Neuronal stem cell (in vitro differentiated cells): ENCODE measurements around the gene TRAPPC2. TPM values are rescaled to one million over a fixed set of nuclear protein-coding genes. Genes with fewer than 3 reads are reported as not detected.

ENCODE experiments used
- DNase-seq: peaks from one replicate; pipeline ENCODE4 v3.0.0-alpha.2; 2013; ENCODE audit warnings: low spot score
- H2AFZ ChIP-seq: one replicate; pipeline ENCODE4 v1.6.1; 2013; ENCODE audit warnings: mild to moderate bottlenecking, low read length, inconsistent platforms
- H2AK5ac ChIP-seq: 2 replicates; pipeline ENCODE4 v1.6.1; 2013; ENCODE audit warnings: low read depth, mild to moderate bottlenecking, inconsistent platforms, low read length, moderate library complexity, mixed read lengths
- H2BK120ac ChIP-seq: 2 replicates; pipeline ENCODE4 v1.6.1; 2013; ENCODE audit warnings: low read depth, mild to moderate bottlenecking, inconsistent platforms, low read length, moderate library complexity, mixed read lengths
- H2BK12ac ChIP-seq: one replicate; pipeline ENCODE4 v1.6.1; 2013; ENCODE audit warnings: low read length, inconsistent platforms
- H2BK15ac ChIP-seq: 2 replicates; pipeline ENCODE4 v1.6.1; 2013; ENCODE audit warnings: mild to moderate bottlenecking, low read length, inconsistent platforms, mixed read lengths
- H2BK5ac ChIP-seq: one replicate; pipeline ENCODE4 v1.6.1; 2013; ENCODE audit warnings: inconsistent platforms, mild to moderate bottlenecking, low read length, moderate library complexity
- H3K14ac ChIP-seq: one replicate; pipeline ENCODE4 v1.6.1; 2013; ENCODE audit warnings: low read length, inconsistent platforms
- H3K18ac ChIP-seq: 2 replicates; pipeline ENCODE4 v1.6.1; 2013; ENCODE audit warnings: low read length, inconsistent platforms
- H3K23ac ChIP-seq: 2 replicates; pipeline ENCODE4 v1.6.1; 2013; ENCODE audit warnings: low read depth, mild to moderate bottlenecking, mixed read lengths, low read length, inconsistent platforms; ENCODE audit not compliant: poor library complexity
- H3K27ac ChIP-seq: replicated peaks from 3 replicates; pipeline ENCODE4 v1.5.1; 2013; ENCODE audit warnings: low read length, inconsistent platforms
- H3K27me3 ChIP-seq, 3 experiments: 2 replicates each; pipeline ENCODE4 v1.6.1; 2013; ENCODE audit warnings: low read length in 3 of 3, mild to moderate bottlenecking in 2 of 3, inconsistent platforms in 1 of 3, low read depth in 1 of 3, mixed read lengths in 1 of 3, moderate library complexity in 1 of 3; ENCODE audit not compliant: control insufficient read depth in 3 of 3, insufficient read depth in 3 of 3
- H3K36me3 ChIP-seq, 2 donors: replicated peaks in 1 of 2; 2 replicates each; pipeline ENCODE4 v1.6.1; 2013; ENCODE audit warnings: low read length in 2 of 2; ENCODE audit not compliant: control insufficient read depth in 2 of 2, insufficient read depth in 2 of 2
- H3K4ac ChIP-seq: 2 replicates; pipeline ENCODE4 v1.6.1; 2013; ENCODE audit warnings: inconsistent platforms, mild to moderate bottlenecking, low read length, moderate library complexity
- H3K4me1 ChIP-seq, 2 donors: 1 replicate in 1 of 2; 2 replicates in 1 of 2; pipeline ENCODE4 v1.6.1; 2013; ENCODE audit warnings: low read length in 2 of 2, low read depth in 1 of 2; ENCODE audit not compliant: control insufficient read depth in 2 of 2, insufficient read depth in 1 of 2
- H3K4me2 ChIP-seq: one replicate; pipeline ENCODE4 v1.6.1; 2013; ENCODE audit warnings: mild to moderate bottlenecking, low read length, inconsistent platforms; ENCODE audit not compliant: insufficient read depth, poor library complexity, severe bottlenecking
- H3K4me3 ChIP-seq, 2 donors: 2 replicates each; pipeline ENCODE4 v1.5.1; 2013; ENCODE audit warnings: low read length in 2 of 2, mild to moderate bottlenecking in 2 of 2, inconsistent platforms in 1 of 2, moderate library complexity in 1 of 2
- H3K79me1 ChIP-seq: one replicate; pipeline ENCODE4 v1.6.1; 2013; ENCODE audit warnings: low read depth, mild to moderate bottlenecking, inconsistent platforms, low read length, moderate library complexity
- H3K9ac ChIP-seq: one replicate; pipeline ENCODE4 v1.6.1; 2013; ENCODE audit warnings: mild to moderate bottlenecking, low read depth, low read length, inconsistent platforms; ENCODE audit not compliant: poor library complexity
- H3K9me3 ChIP-seq, 2 donors: replicated peaks in 1 of 2; 2 replicates each; pipeline versions ENCODE3 to v1.6.1; 2013; ENCODE audit warnings: low read length in 2 of 2, mild to moderate bottlenecking in 2 of 2, inconsistent platforms in 1 of 2, low read depth in 1 of 2, mixed read lengths in 1 of 2, moderate library complexity in 1 of 2; ENCODE audit not compliant: control insufficient read depth in 2 of 2, insufficient read depth in 1 of 2
- H4K8ac ChIP-seq: one replicate; pipeline ENCODE4 v1.6.1; 2013; ENCODE audit warnings: low read depth, mild to moderate bottlenecking, inconsistent platforms, low read length, moderate library complexity
- H4K91ac ChIP-seq: one replicate; pipeline ENCODE4 v1.6.1; 2013; ENCODE audit warnings: low read length, low read depth, mild to moderate bottlenecking, inconsistent platforms; ENCODE audit not compliant: poor library complexity
- WGBS, 2 donors: extraction: QIAGEN DNeasy Blood & Tissue Kit; methylation state at CpG; one replicate each; pipeline ENCODE4 v1.1.7; 2013; ENCODE audit warnings: missing lambda C conversion rate in 2 of 2, mixed read lengths in 1 of 2; ENCODE audit not compliant: insufficient read length in 2 of 2, insufficient replicate concordance in 1 of 2; ENCODE audit errors: extremely low coverage in 2 of 2; 5-methylcytosine and 5-hydroxymethylcytosine counted together
- polyA plus RNA-seq, 2 experiments: library from polyadenylated mRNA; stranded (reverse); fragments of 200-250 nt; gene quantifications; one replicate each; pipeline ENCODE4 v1.2.3, GENCODE V29; 2013

Gene TRAPPC2
- polyA plus RNA-seq (2013, experiment 1 of 2), result 8.2 TPM
- 9.0 TPM for polyA plus RNA-seq (2013, experiment 2 of 2)

DNA sequence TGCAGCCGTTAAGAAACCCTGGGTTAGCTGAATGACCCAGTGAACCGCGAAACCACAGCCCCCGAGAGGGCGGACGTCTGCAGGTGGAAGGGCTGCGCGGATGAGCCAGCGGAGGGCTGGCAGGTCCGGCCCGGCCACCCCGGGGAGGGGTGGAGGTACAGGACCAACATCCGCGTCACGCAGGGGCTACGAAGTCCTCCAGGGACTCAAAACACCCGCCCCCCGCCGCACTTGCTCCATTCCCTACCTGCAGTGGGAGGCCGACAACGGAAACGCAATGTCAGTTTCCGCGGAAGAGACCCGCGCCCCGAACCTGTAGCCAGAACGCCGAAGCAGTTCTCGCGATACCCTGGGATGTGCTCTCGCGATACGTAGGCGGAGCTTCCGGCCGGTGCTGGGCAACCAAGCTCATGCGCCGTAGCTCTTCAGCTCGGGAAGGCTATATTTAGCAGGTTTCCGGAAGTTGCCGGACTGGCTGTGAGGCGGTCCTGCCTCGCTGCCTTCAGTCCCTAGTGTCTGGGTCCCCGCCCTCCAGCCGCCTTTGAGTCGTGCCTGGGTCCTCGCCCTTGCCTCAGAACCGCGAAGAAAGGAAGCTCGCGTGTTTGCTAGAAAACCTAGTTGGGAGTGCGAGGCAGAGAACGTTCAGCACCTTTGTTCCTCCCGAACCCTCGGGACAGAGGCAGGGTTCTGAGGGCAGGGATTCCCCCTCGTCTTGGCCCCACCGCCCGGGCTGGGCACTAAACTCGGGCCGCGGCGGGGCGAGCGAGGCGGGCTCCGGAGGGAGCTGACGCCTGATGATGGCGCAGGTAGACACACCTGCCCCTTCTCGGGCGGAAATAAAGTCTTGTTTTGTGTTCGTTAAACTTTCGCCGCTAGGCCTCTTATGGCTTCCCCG is at the start of gene TRAPPC2, which contains the start of gene OFD1:
Gene TRAPPC2 (minus strand): TSS at position 343 of the 895 bp plus-strand sequence. CDS start 14,657 bp downstream, outside the sequence.
Gene OFD1 (plus strand): TSS at position 471 of the 895 bp plus-strand sequence. CDS start 324 bp downstream, at position 795.
- peak; percentile 85 for DNase-seq
- Histone ChIP-seq H3K4ac (no peak within 1 kb of the TSS), H2BK5ac (no peak within 1 kb of the TSS), H3K9me3 (no peaks in the 10 kb centered on the region), H4K8ac (no peak within 1 kb of the TSS), H3K4me3 (peak within 1 kb of the TSS; percentile 74 to 94), H3K79me1 (peaks cover 2% of the 10 kb centered on the region), H3K18ac (peak within 1 kb of the TSS; percentile 89), H3K4me1 (peaks cover 2 to 7% of the 10 kb centered on the region in 2 donors), H3K36me3 (peaks cover 0 to 41% of the 10 kb centered on the region in 2 donors), H3K14ac (no peak within 1 kb of the TSS), H3K27me3 (no peaks in the 10 kb centered on the region), H3K4me2 (peak within 1 kb of the TSS; percentile 48), H2BK15ac (no peak within 1 kb of the TSS), H3K9ac (peak within 1 kb of the TSS; percentile 81), H2AK5ac (no peak within 1 kb of the TSS), H2BK12ac (no peak within 1 kb of the TSS), H2BK120ac (no peak within 1 kb of the TSS), H3K23ac (peak within 1 kb of the TSS; percentile 89), H2AFZ (peak within 1 kb of the TSS; percentile 92), H4K91ac (no peak within 1 kb of the TSS), H3K27ac (peak within 1 kb of the TSS; percentile 88)
- no CpG with 5 or more reads among the region's 75 CpGs for WGBS, 2 donors

DNA sequence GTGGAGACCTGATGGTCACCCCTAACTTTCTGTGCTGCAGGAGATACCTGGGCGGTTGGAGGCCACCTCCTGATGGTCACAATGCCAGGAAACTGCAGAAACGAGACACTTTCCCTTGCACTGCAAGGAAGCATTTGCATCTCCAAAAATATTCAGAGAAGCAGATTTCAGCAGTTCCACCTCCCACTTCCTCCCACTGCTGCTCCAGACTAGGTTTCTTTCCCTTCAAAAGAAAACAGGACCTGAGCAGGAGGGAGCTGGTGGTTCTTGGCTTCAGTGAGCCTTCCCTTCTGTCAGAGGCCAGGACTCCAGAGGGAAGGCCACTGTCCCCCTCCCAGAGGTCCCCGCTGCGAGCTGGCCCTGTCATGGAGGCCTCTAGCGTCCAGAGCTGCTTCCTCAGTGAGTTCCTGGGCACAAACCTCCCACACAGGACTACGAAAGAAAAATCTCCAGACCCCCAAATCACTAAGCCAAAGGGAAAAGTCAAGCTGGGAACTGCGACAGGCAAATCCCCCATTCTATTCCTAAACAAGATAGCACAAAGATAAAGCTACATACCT is 46.5 kb upstream of the TRAPPC2 start:
- no peak overlapping the region for H4K8ac ChIP-seq
- H3K36me3 ChIP-seq, result peaks cover 3 to 96% of the 10 kb centered on the region in 2 donors
- H3K27ac ChIP-seq, result peak overlapping the region; percentile 43
- no peak overlapping the region for H3K18ac ChIP-seq
- H3K14ac ChIP-seq, result no peak overlapping the region
- H2AK5ac ChIP-seq, result no peak overlapping the region
- H3K9ac ChIP-seq, result no peak overlapping the region
- H2BK15ac ChIP-seq, result no peak overlapping the region
- H2BK120ac ChIP-seq, result no peak overlapping the region
- H3K27me3 ChIP-seq, result no peaks in the 10 kb centered on the region
- H2BK12ac ChIP-seq, result no peak overlapping the region
- DNase-seq, result no peak
- H3K4ac ChIP-seq, result no peak overlapping the region
- no peak overlapping the region for H3K23ac ChIP-seq
- no CpG with 5 or more reads among the region's 7 CpGs for WGBS, 2 donors
- H2BK5ac ChIP-seq, result no peak overlapping the region
- H3K4me1 ChIP-seq, result peaks cover 0 to 4% of the 10 kb centered on the region in 2 donors
- H3K79me1 ChIP-seq, result no peaks in the 10 kb centered on the region
- no peaks in the 10 kb centered on the region for H3K9me3 ChIP-seq
- H3K4me3 ChIP-seq, result no peak overlapping the region
- H2AFZ ChIP-seq, result no peak overlapping the region
- no peak overlapping the region for H3K4me2 ChIP-seq
- no peak overlapping the region for H4K91ac ChIP-seq

DNA sequence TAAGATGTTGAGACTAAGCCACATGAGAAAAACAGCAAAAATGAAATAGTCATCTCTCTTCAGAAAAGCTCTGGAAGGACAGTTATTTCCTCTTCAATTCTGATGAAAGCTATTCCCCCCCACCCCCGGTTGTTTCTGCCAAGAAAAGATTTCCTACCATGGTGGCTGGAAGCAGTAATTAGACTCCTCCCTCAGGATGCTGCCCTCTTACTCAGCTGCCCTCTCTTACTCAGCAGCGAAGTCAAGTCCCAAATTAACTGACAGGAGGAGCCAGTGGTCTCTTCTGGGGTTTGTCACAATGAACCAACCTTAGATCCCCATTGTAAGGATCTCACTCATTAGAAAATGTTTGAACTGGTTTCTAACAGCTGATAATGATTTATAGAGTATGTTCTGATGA is 44.5 kb upstream of the TRAPPC2 start:
- Histone ChIP-seq H3K4me3 (no peak overlapping the region), H3K4me1 (peaks cover 0 to 4% of the 10 kb centered on the region in 2 donors), H3K4me2 (no peak overlapping the region), H2BK12ac (no peak overlapping the region), H3K36me3 (peaks cover 5 to 97% of the 10 kb centered on the region in 2 donors), H3K4ac (no peak overlapping the region), H3K79me1 (no peaks in the 10 kb centered on the region), H2BK5ac (no peak overlapping the region), H3K9ac (no peak overlapping the region), H2BK120ac (no peak overlapping the region), H3K18ac (no peak overlapping the region), H4K8ac (no peak overlapping the region), H2AFZ (no peak overlapping the region), H3K27me3 (peaks cover 0 to 5% (median 0%) of the 10 kb centered on the region in 3 experiments), H4K91ac (no peak overlapping the region), H3K23ac (no peak overlapping the region), H2AK5ac (no peak overlapping the region), H3K14ac (no peak overlapping the region), H3K9me3 (no peaks in the 10 kb centered on the region), H2BK15ac (no peak overlapping the region), H3K27ac (no peak overlapping the region)
- WGBS, 2 donors, result no CpG with 5 or more reads among the region's 2 CpGs
- no peak for DNase-seq

DNA sequence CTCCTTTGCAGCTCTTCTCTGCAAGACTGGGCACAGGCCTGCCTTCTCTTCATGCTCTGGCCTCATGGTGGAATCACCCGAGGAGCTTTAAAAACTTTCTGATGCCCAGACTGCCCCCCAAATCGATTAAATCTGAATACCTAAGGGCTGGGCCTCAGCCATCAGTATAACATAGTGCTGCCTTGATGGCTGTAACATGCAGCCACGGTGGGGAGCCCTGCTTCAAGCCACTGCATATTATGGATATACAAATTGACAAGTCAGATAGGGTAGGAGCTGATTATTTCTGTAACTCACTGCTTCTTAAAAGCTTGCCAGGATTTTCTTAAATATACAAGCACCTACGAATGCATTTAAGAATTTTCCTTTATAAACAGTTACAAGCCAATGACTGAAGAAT is 42.0 kb upstream of the TRAPPC2 start:
- Histone ChIP-seq H2AK5ac (no peak overlapping the region), H2BK12ac (no peak overlapping the region), H4K91ac (no peak overlapping the region), H3K36me3 (peaks cover 5 to 98% of the 10 kb centered on the region in 2 donors), H3K9me3 (no peaks in the 10 kb centered on the region), H4K8ac (no peak overlapping the region), H3K4me2 (no peak overlapping the region), H3K18ac (no peak overlapping the region), H3K9ac (no peak overlapping the region), H3K27me3 (peaks cover 0 to 5% (median 0%) of the 10 kb centered on the region in 3 experiments), H3K4ac (no peak overlapping the region), H2AFZ (no peak overlapping the region), H3K79me1 (no peaks in the 10 kb centered on the region), H3K4me1 (peaks cover 0 to 4% of the 10 kb centered on the region in 2 donors), H3K23ac (no peak overlapping the region), H2BK5ac (no peak overlapping the region), H3K27ac (no peak overlapping the region), H3K4me3 (no peak overlapping the region), H2BK15ac (no peak overlapping the region), H3K14ac (no peak overlapping the region), H2BK120ac (no peak overlapping the region)
- DNase-seq, result no peak
- no CpG with 5 or more reads among the region's 4 CpGs for WGBS, 2 donors
